GM23338 (cell line): ENCODE data around the gene RRM1.

Experiments used
- CREB1 ChIP-seq: fragments of 250-450 bp; sonication (Bioruptor Pico); IDR thresholded peaks from 2 replicates; pipeline ENCODE4 v1.5.0; 2020; ENCODE audit warnings: low read depth, mild to moderate bottlenecking, moderate library complexity
- EZH2 ChIP-seq: fragments of 200-600 bp; sonication (generic); IDR thresholded peaks from one replicate; pipeline ENCODE4 v1.8.0; 2017; ENCODE audit warnings: antibody characterized with exemption, mild to moderate bottlenecking, low read depth; ENCODE audit not compliant: unreplicated experiment
- EZH2phosphoT487 ChIP-seq: fragments of 200-600 bp; sonication (generic); IDR thresholded peaks from one replicate; pipeline ENCODE4 v1.8.1; 2018; ENCODE audit warnings: antibody characterized with exemption; ENCODE audit not compliant: unreplicated experiment
- POLR2AphosphoS5 ChIP-seq: IDR thresholded peaks from 2 replicates; pipeline ENCODE4 v1.6.1; 2016; ENCODE audit warnings: antibody characterized with exemption, low read depth
- TF ChIP-seq, protein P1 (sequence below), 2 experiments: fragments of 200-600 bp in 1 of 2; sonication (generic) in 1 of 2; conservative IDR thresholded peaks; 2 replicates each; pipeline versions ENCODE4 v1.5.1 to v1.6.1; 2016 to 2017; ENCODE audit warnings: antibody characterized with exemption in 2 of 2, low read depth in 2 of 2, mild to moderate bottlenecking in 2 of 2, moderate library complexity in 1 of 2
- TF ChIP-seq, protein P2 (sequence below): IDR thresholded peaks from one replicate; pipeline ENCODE4 v1.6.1; 2018; ENCODE audit warnings: antibody characterized with exemption; ENCODE audit not compliant: unreplicated experiment

DNA sequence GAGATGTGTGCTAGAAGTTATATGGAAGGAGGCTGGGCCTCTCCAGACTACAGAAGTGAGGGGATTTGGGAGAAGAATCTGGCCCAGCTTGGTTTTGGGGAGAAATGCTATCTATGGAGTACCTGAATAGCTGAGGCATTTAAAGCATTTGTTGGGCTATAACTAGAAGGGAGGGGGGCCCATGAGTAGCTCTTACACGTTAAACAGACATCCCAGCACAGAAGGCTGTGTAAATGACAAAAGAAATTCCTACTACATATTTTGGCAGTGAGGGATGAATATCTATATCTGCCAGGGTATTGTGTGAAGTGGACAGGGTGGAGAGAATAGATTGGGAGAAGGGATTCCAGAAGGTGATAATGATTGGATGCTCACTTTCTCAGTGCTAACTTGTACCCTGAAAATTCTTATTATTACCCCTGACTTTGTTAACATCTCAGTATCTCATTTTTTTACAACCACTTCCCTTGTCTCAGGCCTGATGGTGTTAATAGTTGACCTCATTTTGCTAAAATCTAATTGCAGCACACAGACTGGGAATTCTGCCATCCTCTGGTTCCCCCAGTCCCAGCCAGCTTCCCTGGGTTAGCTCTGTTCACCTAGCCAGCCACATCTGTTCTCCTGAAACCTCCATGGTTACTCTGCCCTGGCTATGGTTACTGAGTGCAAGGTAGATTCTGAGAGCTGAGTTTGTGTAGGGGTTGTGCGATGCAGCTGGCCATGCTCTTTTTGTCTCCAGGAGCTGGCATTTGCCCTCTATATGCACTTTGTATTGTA is 28.8 kb upstream of the RRM1 start:
- TF ChIP-seq, protein P1, sequence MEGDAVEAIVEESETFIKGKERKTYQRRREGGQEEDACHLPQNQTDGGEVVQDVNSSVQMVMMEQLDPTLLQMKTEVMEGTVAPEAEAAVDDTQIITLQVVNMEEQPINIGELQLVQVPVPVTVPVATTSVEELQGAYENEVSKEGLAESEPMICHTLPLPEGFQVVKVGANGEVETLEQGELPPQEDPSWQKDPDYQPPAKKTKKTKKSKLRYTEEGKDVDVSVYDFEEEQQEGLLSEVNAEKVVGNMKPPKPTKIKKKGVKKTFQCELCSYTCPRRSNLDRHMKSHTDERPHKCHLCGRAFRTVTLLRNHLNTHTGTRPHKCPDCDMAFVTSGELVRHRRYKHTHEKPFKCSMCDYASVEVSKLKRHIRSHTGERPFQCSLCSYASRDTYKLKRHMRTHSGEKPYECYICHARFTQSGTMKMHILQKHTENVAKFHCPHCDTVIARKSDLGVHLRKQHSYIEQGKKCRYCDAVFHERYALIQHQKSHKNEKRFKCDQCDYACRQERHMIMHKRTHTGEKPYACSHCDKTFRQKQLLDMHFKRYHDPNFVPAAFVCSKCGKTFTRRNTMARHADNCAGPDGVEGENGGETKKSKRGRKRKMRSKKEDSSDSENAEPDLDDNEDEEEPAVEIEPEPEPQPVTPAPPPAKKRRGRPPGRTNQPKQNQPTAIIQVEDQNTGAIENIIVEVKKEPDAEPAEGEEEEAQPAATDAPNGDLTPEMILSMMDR (conservative IDR thresholded peaks at IDR 0.05; ENCODE audit: low read depth in 2 of 2): no peak
- TF ChIP-seq EZH2 (no peak), EZH2phosphoT487 (no peak), POLR2AphosphoS5 (no peak), CREB1 (CRISPR knock-in tag) (no peak)
- TF ChIP-seq, protein P2, sequence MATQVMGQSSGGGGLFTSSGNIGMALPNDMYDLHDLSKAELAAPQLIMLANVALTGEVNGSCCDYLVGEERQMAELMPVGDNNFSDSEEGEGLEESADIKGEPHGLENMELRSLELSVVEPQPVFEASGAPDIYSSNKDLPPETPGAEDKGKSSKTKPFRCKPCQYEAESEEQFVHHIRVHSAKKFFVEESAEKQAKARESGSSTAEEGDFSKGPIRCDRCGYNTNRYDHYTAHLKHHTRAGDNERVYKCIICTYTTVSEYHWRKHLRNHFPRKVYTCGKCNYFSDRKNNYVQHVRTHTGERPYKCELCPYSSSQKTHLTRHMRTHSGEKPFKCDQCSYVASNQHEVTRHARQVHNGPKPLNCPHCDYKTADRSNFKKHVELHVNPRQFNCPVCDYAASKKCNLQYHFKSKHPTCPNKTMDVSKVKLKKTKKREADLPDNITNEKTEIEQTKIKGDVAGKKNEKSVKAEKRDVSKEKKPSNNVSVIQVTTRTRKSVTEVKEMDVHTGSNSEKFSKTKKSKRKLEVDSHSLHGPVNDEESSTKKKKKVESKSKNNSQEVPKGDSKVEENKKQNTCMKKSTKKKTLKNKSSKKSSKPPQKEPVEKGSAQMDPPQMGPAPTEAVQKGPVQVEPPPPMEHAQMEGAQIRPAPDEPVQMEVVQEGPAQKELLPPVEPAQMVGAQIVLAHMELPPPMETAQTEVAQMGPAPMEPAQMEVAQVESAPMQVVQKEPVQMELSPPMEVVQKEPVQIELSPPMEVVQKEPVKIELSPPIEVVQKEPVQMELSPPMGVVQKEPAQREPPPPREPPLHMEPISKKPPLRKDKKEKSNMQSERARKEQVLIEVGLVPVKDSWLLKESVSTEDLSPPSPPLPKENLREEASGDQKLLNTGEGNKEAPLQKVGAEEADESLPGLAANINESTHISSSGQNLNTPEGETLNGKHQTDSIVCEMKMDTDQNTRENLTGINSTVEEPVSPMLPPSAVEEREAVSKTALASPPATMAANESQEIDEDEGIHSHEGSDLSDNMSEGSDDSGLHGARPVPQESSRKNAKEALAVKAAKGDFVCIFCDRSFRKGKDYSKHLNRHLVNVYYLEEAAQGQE: no peak
